ENCODE data around the gene GASK1A.
"Not testable (repeated sequence)": the region's sequence is repeated elsewhere in the genome, so short reads cannot be mapped to it uniquely, and the experiment has no call there.

The GASK1A gene

DNA sequence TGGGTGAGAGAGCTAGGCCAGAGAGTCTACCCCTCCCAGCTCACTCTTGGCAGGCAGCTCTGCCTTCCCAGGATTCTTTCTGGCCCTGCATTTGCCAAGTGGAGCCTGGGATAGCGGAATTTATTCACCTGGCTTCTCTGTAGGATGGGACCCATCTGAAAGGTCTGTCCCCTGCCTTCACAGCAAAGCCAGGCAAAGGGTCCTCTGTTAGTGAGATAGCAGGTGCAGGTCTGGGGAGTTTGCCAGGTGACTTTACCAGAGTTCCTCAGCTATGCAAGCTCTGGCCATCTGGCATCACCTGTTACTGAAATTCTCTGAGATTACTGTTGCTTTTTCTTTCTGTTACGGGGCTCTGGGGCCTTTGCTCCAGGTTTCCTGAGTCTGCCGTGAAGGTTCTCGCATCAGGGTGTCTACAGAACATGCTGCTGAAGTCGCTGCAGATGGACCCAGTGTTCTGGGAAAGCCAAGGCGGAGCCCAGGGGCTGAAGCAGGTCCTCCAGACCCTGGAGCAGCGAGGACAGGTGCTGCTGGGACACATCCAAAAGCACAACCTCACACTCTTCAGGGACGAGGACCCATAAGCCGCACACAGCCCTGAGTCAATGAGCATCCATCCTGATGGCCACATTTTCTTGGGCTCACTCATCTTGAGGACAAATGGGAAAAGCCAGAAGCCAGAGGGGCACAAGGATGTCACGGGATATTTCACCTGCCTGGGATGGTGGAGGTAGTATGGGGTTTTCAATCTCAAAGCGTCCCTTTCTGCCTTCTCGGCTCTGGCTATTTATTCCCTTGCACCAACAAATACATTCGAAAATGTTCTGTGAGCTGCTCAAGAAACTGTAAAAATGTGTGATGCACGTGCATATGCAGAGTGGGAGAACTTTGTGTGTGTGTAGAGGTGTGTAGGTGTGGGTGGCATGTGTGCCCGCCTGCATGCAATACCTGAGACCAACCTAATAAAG, 77.0 kb downstream of the GASK1A start:
- Histone ChIP-seq H3K36me3 (ENCODE audit: control insufficient read depth in 1 of 2, insufficient read depth in 2 of 2, low read length in 2 of 2) (no peaks in the 10 kb centered on the region), H3K27me3 (ENCODE audit: control insufficient read depth in 1 of 2, insufficient read depth in 2 of 2, low read length in 2 of 2) (no peaks in the 10 kb centered on the region), H3K9me3 (ENCODE audit: control insufficient read depth in 1 of 2, low read length in 2 of 2) (no peaks in the 10 kb centered on the region), H3K9ac (ENCODE audit: low read depth in 1 of 2, low read length in 2 of 2) (no peak overlapping the region), H3K27ac (ENCODE audit: low read depth, low read length) (no peak overlapping the region), H3K4me3 (ENCODE audit: low read depth in 1 of 2, low read length in 2 of 2) (no peak overlapping the region), H3K4me1 (ENCODE audit: control insufficient read depth in 1 of 2, insufficient read depth in 2 of 2, low read length in 2 of 2) (no peaks in the 10 kb centered on the region)

DNA sequence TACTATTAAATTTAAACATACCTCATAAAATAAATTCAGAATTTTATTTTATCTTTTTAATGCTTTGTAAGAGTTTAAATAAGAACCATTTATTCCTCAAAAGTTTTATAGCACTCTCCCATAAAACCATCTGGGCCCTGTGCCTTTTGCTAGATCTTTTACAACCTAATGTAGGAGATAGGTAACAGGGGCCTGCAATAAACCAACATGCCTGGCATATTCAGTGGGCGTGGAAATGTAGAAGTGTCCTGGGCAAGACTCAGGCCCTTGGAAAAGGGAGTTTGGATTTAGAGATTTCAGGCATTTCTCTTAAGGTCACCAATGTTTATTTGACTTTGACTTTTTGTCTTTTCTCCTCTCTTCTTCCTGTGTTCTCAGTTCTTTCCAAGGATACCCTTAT, 80.3 kb downstream of the GASK1A start:
- H3K27me3 ChIP-seq (ENCODE audit: control insufficient read depth in 1 of 2, insufficient read depth in 2 of 2, low read length in 2 of 2), result no peaks in the 10 kb centered on the region
- no peak overlapping the region for H3K4me3 ChIP-seq (ENCODE audit: low read depth in 1 of 2, low read length in 2 of 2)
- H3K27ac ChIP-seq (ENCODE audit: low read depth, low read length), result no peak overlapping the region
- H3K36me3 ChIP-seq (ENCODE audit: control insufficient read depth in 1 of 2, insufficient read depth in 2 of 2, low read length in 2 of 2), result no peaks in the 10 kb centered on the region
- H3K9ac ChIP-seq (ENCODE audit: low read depth in 1 of 2, low read length in 2 of 2), result no peak overlapping the region
- H3K4me1 ChIP-seq (ENCODE audit: control insufficient read depth in 1 of 2, insufficient read depth in 2 of 2, low read length in 2 of 2), result no peaks in the 10 kb centered on the region
- H3K9me3 ChIP-seq (ENCODE audit: control insufficient read depth in 1 of 2, low read length in 2 of 2), result no peaks in the 10 kb centered on the region

DNA sequence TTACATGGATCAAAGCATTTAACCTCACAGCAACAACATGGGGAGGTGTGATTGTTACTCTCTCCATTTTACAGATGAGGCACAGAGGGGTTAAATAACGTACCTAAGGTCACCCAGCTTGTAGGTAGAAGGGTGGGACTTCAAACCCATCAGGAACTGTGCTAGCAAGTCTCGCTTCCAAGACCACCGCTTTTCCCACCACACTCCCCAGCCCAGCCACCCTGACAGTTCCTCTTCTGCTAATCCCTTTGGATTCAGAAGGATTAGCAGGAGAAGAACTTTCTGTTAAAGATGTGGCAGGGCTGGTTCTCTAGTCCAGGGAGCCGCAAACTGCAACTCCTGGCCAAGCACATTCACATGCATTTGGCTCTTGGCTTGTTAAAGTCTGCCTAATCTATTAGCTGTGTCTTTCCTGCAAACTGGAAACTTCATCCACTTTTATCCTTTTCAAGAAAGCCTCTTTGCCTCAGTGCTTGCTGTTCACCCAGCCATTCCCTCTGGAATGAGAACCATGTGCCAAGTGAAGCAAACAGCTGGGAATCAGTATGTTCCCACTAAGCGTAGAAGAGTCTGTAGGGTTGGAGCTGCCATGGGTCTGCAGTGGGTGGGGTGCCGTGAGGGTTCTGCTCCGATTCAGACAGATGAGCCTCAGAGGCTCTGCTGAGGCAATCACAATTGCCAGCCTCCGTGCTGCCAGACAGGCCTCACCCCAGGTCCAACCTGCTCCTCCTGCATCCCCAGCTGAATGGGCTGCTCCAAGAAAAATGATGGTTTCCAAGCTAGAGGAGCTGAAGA, 82.2 kb downstream of the GASK1A start:
- no peaks in the 10 kb centered on the region for H3K4me1 ChIP-seq (ENCODE audit: control insufficient read depth in 1 of 2, insufficient read depth in 2 of 2, low read length in 2 of 2)
- H3K27ac ChIP-seq (ENCODE audit: low read depth, low read length), result no peak overlapping the region
- no peak overlapping the region for H3K9ac ChIP-seq (ENCODE audit: low read depth in 1 of 2, low read length in 2 of 2)
- no peaks in the 10 kb centered on the region for H3K9me3 ChIP-seq (ENCODE audit: control insufficient read depth in 1 of 2, low read length in 2 of 2)
- H3K4me3 ChIP-seq (ENCODE audit: low read depth in 1 of 2, low read length in 2 of 2), result no peak overlapping the region
- H3K36me3 ChIP-seq (ENCODE audit: control insufficient read depth in 1 of 2, insufficient read depth in 2 of 2, low read length in 2 of 2), result no peaks in the 10 kb centered on the region
- no peaks in the 10 kb centered on the region for H3K27me3 ChIP-seq (ENCODE audit: control insufficient read depth in 1 of 2, insufficient read depth in 2 of 2, low read length in 2 of 2)

DNA sequence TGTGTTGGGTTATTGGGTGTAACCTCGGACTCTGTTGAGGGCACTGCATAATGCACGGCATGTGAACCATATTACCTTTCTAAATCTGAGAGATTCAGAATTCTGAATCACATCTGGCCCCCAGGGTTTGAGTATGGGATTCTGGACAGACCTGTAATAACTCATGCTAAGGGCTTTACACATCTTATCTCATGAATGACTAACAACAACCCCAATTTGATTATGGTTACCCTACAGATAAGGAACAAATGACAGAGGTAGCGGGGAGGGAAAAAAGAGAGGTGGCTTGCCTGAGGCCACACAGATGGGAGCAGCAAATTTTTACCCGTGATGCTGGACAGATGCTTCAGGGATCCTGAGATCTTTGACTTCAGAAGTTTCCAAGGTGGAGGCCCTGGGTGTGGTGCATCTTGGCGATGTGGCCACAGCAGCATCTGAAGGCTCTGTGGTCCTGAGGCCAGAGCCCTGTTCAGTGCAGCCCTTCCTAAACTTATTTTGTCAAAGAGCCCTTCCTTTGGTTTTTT, 83.0 kb downstream of the GASK1A start:
- Histone ChIP-seq H3K27ac (ENCODE audit: low read depth, low read length) (no peak overlapping the region), H3K9ac (ENCODE audit: low read depth in 1 of 2, low read length in 2 of 2) (no peak overlapping the region), H3K4me3 (ENCODE audit: low read depth in 1 of 2, low read length in 2 of 2) (no peak overlapping the region), H3K36me3 (ENCODE audit: control insufficient read depth in 1 of 2, insufficient read depth in 2 of 2, low read length in 2 of 2) (no peaks in the 10 kb centered on the region), H3K27me3 (ENCODE audit: control insufficient read depth in 1 of 2, insufficient read depth in 2 of 2, low read length in 2 of 2) (no peaks in the 10 kb centered on the region), H3K9me3 (ENCODE audit: control insufficient read depth in 1 of 2, low read length in 2 of 2) (no peaks in the 10 kb centered on the region), H3K4me1 (ENCODE audit: control insufficient read depth in 1 of 2, insufficient read depth in 2 of 2, low read length in 2 of 2) (no peaks in the 10 kb centered on the region)

DNA sequence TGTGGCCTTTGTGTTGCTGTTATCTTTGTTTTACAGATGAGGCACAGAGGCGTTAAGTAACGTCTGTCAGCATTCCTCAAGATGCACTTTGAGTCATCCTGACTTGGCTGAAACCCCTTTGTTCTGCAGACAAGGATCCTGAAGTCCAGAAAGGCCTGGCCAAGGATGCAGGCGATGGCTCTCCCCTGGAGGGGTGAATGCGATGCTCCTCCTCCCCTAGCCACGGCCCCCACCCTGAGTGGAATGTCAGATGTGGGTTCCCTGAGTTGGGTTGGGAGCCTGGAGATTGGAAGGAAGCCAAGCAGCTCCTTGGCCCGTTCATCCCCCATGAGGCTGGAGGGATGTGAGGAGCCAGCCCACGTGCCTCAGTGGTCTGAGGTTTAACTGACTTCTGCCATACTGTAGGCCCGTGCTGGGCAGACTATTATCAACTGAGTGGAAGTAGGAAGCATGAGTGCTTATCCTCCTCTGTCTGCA, 83.5 kb downstream of the GASK1A start:
- Histone ChIP-seq H3K27me3 (ENCODE audit: control insufficient read depth in 1 of 2, insufficient read depth in 2 of 2, low read length in 2 of 2) (no peaks in the 10 kb centered on the region), H3K4me3 (ENCODE audit: low read depth in 1 of 2, low read length in 2 of 2) (no peak overlapping the region), H3K9me3 (ENCODE audit: control insufficient read depth in 1 of 2, low read length in 2 of 2) (no peaks in the 10 kb centered on the region), H3K36me3 (ENCODE audit: control insufficient read depth in 1 of 2, insufficient read depth in 2 of 2, low read length in 2 of 2) (no peaks in the 10 kb centered on the region), H3K27ac (ENCODE audit: low read depth, low read length) (no peak overlapping the region), H3K4me1 (ENCODE audit: control insufficient read depth in 1 of 2, insufficient read depth in 2 of 2, low read length in 2 of 2) (no peaks in the 10 kb centered on the region), H3K9ac (ENCODE audit: low read depth in 1 of 2, low read length in 2 of 2) (no peak overlapping the region)

DNA sequence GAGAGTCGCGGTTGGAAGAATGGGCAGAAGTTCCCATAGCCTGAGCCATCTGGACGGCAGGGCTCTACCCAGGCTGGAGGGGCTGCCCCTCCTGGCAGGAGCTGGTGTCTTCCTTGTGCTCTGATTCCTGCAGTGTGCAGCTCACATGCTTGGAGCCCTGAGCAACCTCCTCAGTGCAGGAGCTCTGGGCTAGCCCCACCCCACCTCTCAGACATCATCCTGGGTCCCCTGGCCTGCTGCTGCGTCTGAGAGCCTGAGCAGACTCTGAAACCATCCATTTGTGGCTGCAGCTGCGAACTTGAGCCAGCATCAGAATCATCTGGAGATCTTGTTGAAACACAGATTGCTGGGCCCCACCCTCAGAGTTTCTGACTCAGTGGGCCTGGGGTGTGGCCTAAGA, 84.0 kb downstream of the GASK1A start:
- Histone ChIP-seq H3K9ac (ENCODE audit: low read depth in 1 of 2, low read length in 2 of 2) (no peak overlapping the region), H3K9me3 (ENCODE audit: control insufficient read depth in 1 of 2, low read length in 2 of 2) (no peaks in the 10 kb centered on the region), H3K27ac (ENCODE audit: low read depth, low read length) (no peak overlapping the region), H3K36me3 (ENCODE audit: control insufficient read depth in 1 of 2, insufficient read depth in 2 of 2, low read length in 2 of 2) (no peaks in the 10 kb centered on the region), H3K4me1 (ENCODE audit: control insufficient read depth in 1 of 2, insufficient read depth in 2 of 2, low read length in 2 of 2) (no peaks in the 10 kb centered on the region), H3K4me3 (ENCODE audit: low read depth in 1 of 2, low read length in 2 of 2) (no peak overlapping the region), H3K27me3 (ENCODE audit: control insufficient read depth in 1 of 2, insufficient read depth in 2 of 2, low read length in 2 of 2) (no peaks in the 10 kb centered on the region)

DNA sequence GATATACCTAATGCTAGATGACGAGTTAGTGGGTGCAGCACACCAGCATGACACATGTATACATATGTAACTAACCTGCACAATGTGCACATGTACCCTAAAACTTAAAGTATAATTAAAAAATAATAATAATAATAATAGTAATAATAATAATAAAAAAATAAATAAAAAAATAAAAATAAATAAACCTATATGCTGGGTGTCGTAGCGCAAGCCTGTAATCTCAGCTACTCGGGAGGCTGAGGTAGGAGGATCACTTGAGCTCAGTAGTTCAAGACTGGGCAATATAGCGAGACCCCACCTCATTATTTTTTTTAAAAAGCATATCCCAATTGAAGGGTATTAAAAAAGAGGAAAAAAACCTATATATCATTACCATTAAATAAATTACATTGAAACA, 91.6 kb downstream of the GASK1A start:
- H3K36me3 ChIP-seq (ENCODE audit: control insufficient read depth in 1 of 2, insufficient read depth in 2 of 2, low read length in 2 of 2); H3K9ac ChIP-seq (ENCODE audit: low read depth in 1 of 2, low read length in 2 of 2); H3K4me1 ChIP-seq (ENCODE audit: control insufficient read depth in 1 of 2, insufficient read depth in 2 of 2, low read length in 2 of 2); H3K27me3 ChIP-seq (ENCODE audit: control insufficient read depth in 1 of 2, insufficient read depth in 2 of 2, low read length in 2 of 2); H3K27ac ChIP-seq (ENCODE audit: low read depth, low read length); H3K9me3 ChIP-seq (ENCODE audit: control insufficient read depth in 1 of 2, low read length in 2 of 2); H3K4me3 ChIP-seq (ENCODE audit: low read depth in 1 of 2, low read length in 2 of 2): not testable (repeated sequence)

DNA sequence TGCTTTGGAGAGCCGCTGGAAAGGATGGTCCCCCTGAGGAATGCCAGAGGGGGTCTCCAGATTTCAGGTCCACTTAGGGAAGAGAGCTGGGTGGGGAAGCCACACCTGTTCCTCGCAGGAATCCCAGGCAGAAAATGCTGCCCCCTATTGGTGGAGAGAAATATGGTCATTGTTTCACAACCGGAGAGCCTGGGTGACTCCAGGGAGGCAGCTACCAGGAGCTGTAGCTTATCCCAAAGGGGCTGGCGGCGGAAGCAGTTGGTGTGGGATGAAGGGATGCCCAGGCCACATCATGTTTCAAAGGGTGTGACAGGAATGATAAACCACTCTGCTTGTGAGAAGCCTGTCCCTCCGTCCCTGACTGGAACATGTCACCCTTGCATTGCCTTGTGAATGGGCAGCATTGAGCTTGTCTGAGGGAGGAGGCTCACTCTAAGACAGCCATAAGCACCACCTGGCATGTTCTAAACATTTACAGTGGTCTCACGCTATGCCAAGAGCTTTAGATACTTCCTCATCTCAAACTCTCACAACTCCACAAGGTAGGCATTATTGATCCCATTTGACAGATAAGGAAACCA, 92.3 kb downstream of the GASK1A start:
- H3K9me3 ChIP-seq (ENCODE audit: control insufficient read depth in 1 of 2, low read length in 2 of 2), result no peaks in the 10 kb centered on the region
- no peak overlapping the region for H3K9ac ChIP-seq (ENCODE audit: low read depth in 1 of 2, low read length in 2 of 2)
- H3K4me3 ChIP-seq (ENCODE audit: low read depth in 1 of 2, low read length in 2 of 2), result no peak overlapping the region
- no peaks in the 10 kb centered on the region for H3K36me3 ChIP-seq (ENCODE audit: control insufficient read depth in 1 of 2, insufficient read depth in 2 of 2, low read length in 2 of 2)
- no peaks in the 10 kb centered on the region for H3K27me3 ChIP-seq (ENCODE audit: control insufficient read depth in 1 of 2, insufficient read depth in 2 of 2, low read length in 2 of 2)
- no peak overlapping the region for H3K27ac ChIP-seq (ENCODE audit: low read depth, low read length)
- no peaks in the 10 kb centered on the region for H3K4me1 ChIP-seq (ENCODE audit: control insufficient read depth in 1 of 2, insufficient read depth in 2 of 2, low read length in 2 of 2)

DNA sequence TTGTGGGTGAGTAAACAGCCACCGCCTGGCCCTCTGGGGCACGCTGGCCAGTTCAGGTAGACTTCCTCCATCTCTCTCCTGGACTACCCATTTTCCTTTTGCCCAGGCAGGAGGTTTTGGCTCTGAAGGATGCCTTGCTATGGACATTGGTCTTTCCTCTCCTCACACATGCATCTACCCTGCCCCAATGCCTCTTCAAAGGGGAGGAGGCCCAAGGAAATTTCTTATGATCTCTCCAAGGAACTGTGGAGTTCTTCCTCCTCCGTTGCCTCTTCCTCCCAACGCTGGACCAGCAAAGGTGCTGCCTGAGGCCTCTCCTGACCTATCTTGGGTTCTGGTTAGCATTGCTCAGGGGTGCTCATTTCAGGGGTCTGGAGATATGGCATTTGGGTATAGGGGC, 93.2 kb downstream of the GASK1A start:
- no peaks in the 10 kb centered on the region for H3K27me3 ChIP-seq (ENCODE audit: control insufficient read depth in 1 of 2, insufficient read depth in 2 of 2, low read length in 2 of 2)
- H3K36me3 ChIP-seq (ENCODE audit: control insufficient read depth in 1 of 2, insufficient read depth in 2 of 2, low read length in 2 of 2), result no peaks in the 10 kb centered on the region
- H3K4me1 ChIP-seq (ENCODE audit: control insufficient read depth in 1 of 2, insufficient read depth in 2 of 2, low read length in 2 of 2), result no peaks in the 10 kb centered on the region
- no peak overlapping the region for H3K27ac ChIP-seq (ENCODE audit: low read depth, low read length)
- no peaks in the 10 kb centered on the region for H3K9me3 ChIP-seq (ENCODE audit: control insufficient read depth in 1 of 2, low read length in 2 of 2)
- no peak overlapping the region for H3K4me3 ChIP-seq (ENCODE audit: low read depth in 1 of 2, low read length in 2 of 2)
- no peak overlapping the region for H3K9ac ChIP-seq (ENCODE audit: low read depth in 1 of 2, low read length in 2 of 2)

Data from duodenal mucosa (tissue), 2 donors.